Transverse colon (tissue), 4 donors: ENCODE results near the gene DNAI7. TPM values are rescaled to one million over a fixed set of nuclear protein-coding genes. Genes with fewer than 3 reads are reported as not detected.

Experiments used
- DNase-seq: peaks from one replicate; pipeline ENCODE4 v3.0.0-alpha.2; 2019
- H3K27ac ChIP-seq, 4 donors: fragments of 200-600 bp; sonication (generic); 2 replicates each; pipeline ENCODE4 v1.5.1; 2016 to 2018; ENCODE audit warnings: inconsistent platforms in 4 of 4
- H3K27me3 ChIP-seq: fragments of 200-600 bp; sonication (generic); 2 replicates; pipeline ENCODE4 v1.5.1; 2017; ENCODE audit warnings: inconsistent platforms
- H3K36me3 ChIP-seq, 4 donors: fragments of 200-600 bp; sonication (generic); 2 replicates each; pipeline ENCODE4 v1.5.1; 2017 to 2019; ENCODE audit warnings: inconsistent platforms in 4 of 4
- H3K4me1 ChIP-seq, 4 donors: fragments of 200-600 bp; sonication (generic); 2 replicates each; pipeline ENCODE4 v1.5.1; 2017 to 2020; ENCODE audit warnings: inconsistent platforms in 4 of 4
- H3K4me3 ChIP-seq, 4 donors: fragments of 200-600 bp; sonication (generic); 1 replicate in 1 of 4; 2 replicates in 3 of 4; pipeline versions ENCODE4 v1.5.1 to v1.6.1; 2017 to 2019; ENCODE audit warnings: inconsistent platforms in 4 of 4
- H3K9me3 ChIP-seq, 2 donors: fragments of 200-600 bp; sonication (generic); 2 replicates each; pipeline ENCODE4 v1.5.1; 2017 to 2019; ENCODE audit warnings: inconsistent platforms in 2 of 2
- CTCF ChIP-seq, 5 experiments: fragments of 200-600 bp in 3 of 5; fragments of 450-650 bp in 2 of 5; sonication (generic) in 3 of 5; IDR thresholded peaks; 1 replicate in 2 of 5; 2 replicates in 3 of 5; pipeline ENCODE4 v1.5.1; 2016 to 2017; ENCODE audit warnings: antibody characterized with exemption in 5 of 5, inconsistent platforms in 3 of 5, mild to moderate bottlenecking in 2 of 5, moderate library complexity in 1 of 5
- EP300 ChIP-seq: sonication (generic); formaldehyde crosslinking; IDR thresholded peaks from one replicate; pipeline ENCODE4 v1.6.1; 2017; ENCODE audit warnings: antibody characterized with exemption, low read depth
- POLR2A ChIP-seq: fragments of 450-650 bp; IDR thresholded peaks from one replicate; pipeline ENCODE4 v1.6.1; 2016; ENCODE audit warnings: antibody characterized with exemption, mild to moderate bottlenecking, moderate library complexity
- POLR2AphosphoS5 ChIP-seq, 3 donors: sonication (generic); formaldehyde crosslinking; IDR thresholded peaks; one replicate each; pipeline ENCODE4 v1.6.1; 2016; ENCODE audit warnings: antibody characterized with exemption in 3 of 3
- WGBS, 2 donors: methylation state at CpG; one replicate each; pipeline ENCODE4 v1.1.5; 2018; ENCODE audit warnings: low coverage in 1 of 2; 5-methylcytosine and 5-hydroxymethylcytosine counted together
- in situ Hi-C, 4 donors: fragments of 200-750 bp; cut with MboI; loops; one replicate each; pipeline versions ENCODE4 v1.15.0 to v1.15.1; 2017; ENCODE audit warnings: low sequenced_read_pairs in 3 of 4, low pct_ligation_motif_present in 1 of 4, low pct_unique_long_range_greater_than_20kb in 1 of 4
- intact Hi-C: fragments of 100-400 bp; cut with DNase I; formaldehyde crosslinking; loops from one replicate; pipeline ENCODE4 v1.15.1; 2023; ENCODE audit warnings: low total_unique reads
- total RNA-seq, 4 donors: library from RNA; depleted of rRNA; stranded (reverse); fragments of >200 nt; gene quantifications; one replicate each; pipeline ENCODE4 v1.1.0, GENCODE V29; 2016

Gene DNAI7
- total RNA-seq, 4 donors from 2014 or later = 0.32 TPM; not detected in 3

- DNase-seq = no peak
- Histone ChIP-seq H3K36me3 (no peaks in the 10 kb centered on the region), H3K4me3 (no peak overlapping the region), H3K27me3 (no peaks in the 10 kb centered on the region), H3K9me3 (no peaks in the 10 kb centered on the region), H3K4me1 (no peaks in the 10 kb centered on the region), H3K27ac (no peak overlapping the region)
- 50 to 55% methylated on average over 2 of the region's 2 CpGs for WGBS, 2 donors
- in situ Hi-C loops = no loop called here
- intact Hi-C loops = no loop called here
- TF ChIP-seq EP300 (no peak), CTCF (IDR thresholded peaks at IDR 0.05) (no peak), POLR2AphosphoS5 (IDR thresholded peaks at IDR 0.05) (no peak), POLR2A (no peak)
Measured at GRCh38 chr12:25069224-25069623, 125.7 kb downstream of the DNAI7 start.

GRCh38 chr12:25065035-25065434 is 129.9 kb downstream of the DNAI7 start:
- no peak overlapping the region for H3K4me3 ChIP-seq
- no peaks in the 10 kb centered on the region for H3K27me3 ChIP-seq
- WGBS, 2 donors = 94% methylated on average over 2 of the region's 2 CpGs; no CpG with 5 or more reads in 1 of the 2 donors
- intact Hi-C loops = no loop called here
- DNase-seq = no peak
- no peaks in the 10 kb centered on the region for H3K4me1 ChIP-seq
- no peaks in the 10 kb centered on the region for H3K9me3 ChIP-seq
- TF ChIP-seq POLR2AphosphoS5 (IDR thresholded peaks at IDR 0.05) (no peak), CTCF (IDR thresholded peaks at IDR 0.05) (no peak), EP300 (no peak), POLR2A (no peak)
- in situ Hi-C loops = no loop called here
- no peak overlapping the region for H3K27ac ChIP-seq
- no peaks in the 10 kb centered on the region for H3K36me3 ChIP-seq

- no peaks in the 10 kb centered on the region for H3K4me1 ChIP-seq
- WGBS, 2 donors = 61 to 64% methylated on average over 3 to 5 of the region's 5 CpGs
- H3K36me3 ChIP-seq = no peaks in the 10 kb centered on the region
- no peak for DNase-seq
- intact Hi-C loops (no loop called here), in situ Hi-C loops (no loop called here)
- TF ChIP-seq EP300 (no peak), CTCF (IDR thresholded peaks at IDR 0.05) (no peak), POLR2A (no peak), POLR2AphosphoS5 (IDR thresholded peaks at IDR 0.05) (no peak)
- no peak overlapping the region for H3K4me3 ChIP-seq
- no peak overlapping the region for H3K27ac ChIP-seq
- H3K9me3 ChIP-seq = no peaks in the 10 kb centered on the region
- no peaks in the 10 kb centered on the region for H3K27me3 ChIP-seq
Measured at GRCh38 chr12:25063873-25064628, 130.9 kb downstream of the DNAI7 start.

GRCh38 chr12:25058658-25059058 is 136.3 kb downstream of the DNAI7 start:
- Histone ChIP-seq H3K27me3 (no peaks in the 10 kb centered on the region), H3K4me3 (no peak overlapping the region), H3K4me1 (no peaks in the 10 kb centered on the region), H3K36me3 (no peaks in the 10 kb centered on the region), H3K9me3 (no peaks in the 10 kb centered on the region), H3K27ac (no peak overlapping the region)
- DNase-seq = no peak
- no peak for TF ChIP-seq CTCF (IDR thresholded peaks at IDR 0.05)
- TF ChIP-seq POLR2AphosphoS5 (IDR thresholded peaks at IDR 0.05) = no peak
- TF ChIP-seq POLR2A = no peak
- TF ChIP-seq EP300 = no peak
- in situ Hi-C loops = no loop called here
- intact Hi-C loops = no loop called here

Other genes starting within 250 kb of the DNAI7 start
- 10 to 100 TPM in 1 of 4 donors, 1 to 10 TPM in 2, under 1 TPM in 1; 0.80 to 14.0 (median 3.9) TPM for gene BCAT1, start 246.1 kb downstream of the DNAI7 start, total RNA-seq
- gene ETFRF1, start 77 bp upstream of the DNAI7 start, total RNA-seq = 10 to 100 TPM in 3 of 4 donors, 1 to 10 TPM in 1; 3.6 to 84.2 (median 24.1) TPM
- gene KRAS, start 55.8 kb upstream of the DNAI7 start, total RNA-seq = 10 to 100 TPM in 3 of 4 donors, 1 to 10 TPM in 1; 7.6 to 40.6 (median 30.5) TPM